HEK293T (cell line): ENCODE data around the gene TMOD1.

ENCODE experiments used
- CTCF ChIA-PET: fragments of 350-600 bp; formaldehyde crosslinking; extraction: SDS; loops from one replicate; lab custom pipeline; 2021; ENCODE audit warnings: antibody characterized with exemption, inconsistent platforms; lab: Yijun Ruan, JAX
- POLR2A ChIA-PET: fragments of 350-600 bp; formaldehyde crosslinking; extraction: SDS; loops from one replicate; lab custom pipeline; 2020; ENCODE audit warnings: antibody characterized with exemption, inconsistent platforms; lab: Yijun Ruan, JAX
- DNase-seq: peaks from one replicate; pipeline ENCODE4 v3.0.0; 2012; ENCODE audit warnings: mixed read lengths; ENCODE audit errors: extremely low spot score
- ARNT ChIP-seq: fragments of 450-650 bp; IDR thresholded peaks from 2 replicates; pipeline ENCODE4 v1.6.1; 2017; ENCODE audit warnings: mild to moderate bottlenecking
- BHLHE40 ChIP-seq: fragments of 450-650 bp; IDR thresholded peaks from 2 replicates; pipeline ENCODE4 v1.6.1; 2016; ENCODE audit warnings: mild to moderate bottlenecking, moderate library complexity, borderline replicate concordance
- CTBP1 ChIP-seq: fragments of 450-650 bp; IDR thresholded peaks from 2 replicates; pipeline ENCODE4 v1.6.1; 2016; ENCODE audit warnings: borderline replicate concordance
- ELF4 ChIP-seq: fragments of 450-650 bp; IDR thresholded peaks from 2 replicates; pipeline ENCODE4 v1.6.1; 2017; ENCODE audit warnings: antibody characterized with exemption
- FOXA1 ChIP-seq: fragments of 450-650 bp; IDR thresholded peaks from 2 replicates; pipeline ENCODE4 v1.6.1; 2016; ENCODE audit warnings: mild to moderate bottlenecking
- FOXK2 ChIP-seq: fragments of 450-650 bp; IDR thresholded peaks from 2 replicates; pipeline ENCODE4 v1.6.1; 2016; ENCODE audit warnings: mild to moderate bottlenecking
- FOXM1 ChIP-seq: fragments of 450-650 bp; IDR thresholded peaks from 2 replicates; pipeline ENCODE4 v1.6.1; 2017; ENCODE audit warnings: mild to moderate bottlenecking, borderline replicate concordance
- HDGF ChIP-seq: fragments of 450-650 bp; IDR thresholded peaks from 2 replicates; pipeline ENCODE4 v1.6.1; 2017; ENCODE audit warnings: antibody characterized with exemption, borderline replicate concordance
- L3MBTL2 ChIP-seq: fragments of 450-650 bp; conservative IDR thresholded peaks from 2 replicates; pipeline ENCODE4 v1.6.1; 2016; ENCODE audit warnings: mild to moderate bottlenecking
- LEF1 ChIP-seq: fragments of 450-650 bp; IDR thresholded peaks from 2 replicates; pipeline ENCODE4 v1.6.1; 2017; ENCODE audit warnings: mild to moderate bottlenecking, borderline replicate concordance
- NFRKB ChIP-seq: fragments of 450-650 bp; IDR thresholded peaks from 2 replicates; pipeline ENCODE4 v1.6.1; 2016; ENCODE audit warnings: mild to moderate bottlenecking, moderate library complexity
- PKNOX1 ChIP-seq: fragments of 450-650 bp; IDR thresholded peaks from 2 replicates; pipeline ENCODE4 v1.6.1; 2016
- SP1 ChIP-seq: fragments of 450-650 bp; IDR thresholded peaks from 2 replicates; pipeline ENCODE4 v1.6.1; 2017
- SUZ12 ChIP-seq: fragments of 450-650 bp; IDR thresholded peaks from 2 replicates; pipeline ENCODE4 v1.6.1; 2016; ENCODE audit warnings: mild to moderate bottlenecking
- TARDBP ChIP-seq: fragments of 450-650 bp; IDR thresholded peaks from 2 replicates; pipeline ENCODE4 v1.6.1; 2016
- ZNF384 ChIP-seq: fragments of 450-650 bp; IDR thresholded peaks from 2 replicates; pipeline ENCODE4 v1.6.1; 2016

The TMOD1 gene

GRCh38 chr9:97468658-97469448 lies 32.6 kb upstream of the TMOD1 start:
- POLR2A ChIA-PET: interaction anchor here (1.6 kb wide), 1 partner anchor 164 kb away, joined by 7 read pairs; the partner anchor contains the start of genes NCBP1 and TSTD2
- no peak for TF ChIP-seq SP1
- no peak for TF ChIP-seq SUZ12
- TF ChIP-seq ELF4: no peak
- DNase-seq: peak; percentile 81
- CTCF ChIA-PET: interaction anchor here (0.6 to 5.4 kb wide), 15 partner anchors 10 to 1600 kb away, joined by 3 to 55 read pairs (median 4); partner anchors contain the start of gene TMOD1

DNA sequence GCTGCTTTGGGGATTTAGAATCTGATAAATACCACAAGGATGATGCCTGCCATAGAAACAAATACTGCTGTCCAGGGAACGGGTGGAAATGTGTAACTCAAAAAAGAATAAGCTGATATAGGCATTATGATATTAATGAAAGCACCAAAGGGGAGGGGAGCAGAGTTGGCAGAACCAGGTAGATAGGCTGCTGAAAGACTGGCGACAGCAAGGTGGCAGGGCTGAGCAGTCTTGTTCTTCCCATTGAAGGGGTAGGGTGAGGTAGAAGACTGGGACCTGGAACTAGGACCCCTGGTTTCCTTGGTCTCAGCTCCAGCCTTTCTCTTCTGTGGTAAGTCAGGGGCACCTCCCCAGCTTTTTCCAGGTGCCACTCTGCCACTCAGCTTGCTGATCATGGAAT lies 31.4 kb upstream of the TMOD1 start:
- ChIA-PET POLR2A (interaction anchor here (1.6 kb wide), 1 partner anchor 163 kb away, joined by 7 read pairs; the partner anchor contains the start of genes NCBP1 and TSTD2), CTCF (interaction anchor here (0.7 to 5.4 kb wide), 6 partner anchors 27 to 146 kb away, joined by 3 to 55 read pairs (median 6); partner anchors contain the start of gene TMOD1)
- DNase-seq: no peak
- no peak for TF ChIP-seq SP1
- no peak for TF ChIP-seq ARNT
- TF ChIP-seq PKNOX1: no peak
- no peak for TF ChIP-seq L3MBTL2
- no peak for TF ChIP-seq FOXA1
- no peak for TF ChIP-seq HDGF
- TF ChIP-seq CTBP1: no peak
- TF ChIP-seq ZNF384: no peak
- TF ChIP-seq BHLHE40: no peak
- no peak for TF ChIP-seq LEF1
- no peak for TF ChIP-seq ELF4
- no peak for TF ChIP-seq NFRKB
- no peak for TF ChIP-seq FOXK2
- no peak for TF ChIP-seq TARDBP

DNA sequence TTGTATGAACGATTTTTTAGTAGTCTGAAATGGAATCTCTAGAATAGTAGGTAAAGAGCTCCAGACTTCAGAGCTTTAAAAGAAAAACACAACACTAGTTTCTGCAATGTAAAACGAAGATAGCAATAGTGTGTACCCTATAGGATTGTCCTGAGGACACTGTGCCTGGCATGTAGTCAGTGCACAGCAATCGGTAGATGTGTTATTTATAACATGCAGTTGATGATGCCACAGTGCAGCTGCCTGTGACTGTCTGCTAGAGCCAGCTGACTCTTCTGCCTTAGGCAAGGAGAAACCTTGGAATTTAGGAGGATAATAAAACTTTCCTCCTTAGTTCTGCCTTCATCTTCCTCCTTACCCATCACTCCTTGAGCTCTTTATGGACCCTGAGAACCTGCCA lies 27.7 kb upstream of the TMOD1 start:
- DNase-seq: no peak
- CTCF ChIA-PET: interaction anchor here (0.9 to 3.0 kb wide), 4 partner anchors 11 to 142 kb away, joined by 4 to 16 read pairs (median 4); no protein-coding TSS in a partner anchor
- POLR2A ChIA-PET: interaction anchor here (0.6 to 1.0 kb wide), 3 partner anchors 28 to 160 kb away, joined by 3 to 4 read pairs (median 3); partner anchors contain the start of gene TMOD1
- TF ChIP-seq SP1 (no peak), ELF4 (no peak), BHLHE40 (no peak), FOXA1 (no peak), SUZ12 (no peak), LEF1 (no peak), FOXK2 (no peak), PKNOX1 (no peak), L3MBTL2 (no peak), NFRKB (no peak), FOXM1 (no peak), CTBP1 (no peak), TARDBP (no peak), ARNT (no peak)

DNA sequence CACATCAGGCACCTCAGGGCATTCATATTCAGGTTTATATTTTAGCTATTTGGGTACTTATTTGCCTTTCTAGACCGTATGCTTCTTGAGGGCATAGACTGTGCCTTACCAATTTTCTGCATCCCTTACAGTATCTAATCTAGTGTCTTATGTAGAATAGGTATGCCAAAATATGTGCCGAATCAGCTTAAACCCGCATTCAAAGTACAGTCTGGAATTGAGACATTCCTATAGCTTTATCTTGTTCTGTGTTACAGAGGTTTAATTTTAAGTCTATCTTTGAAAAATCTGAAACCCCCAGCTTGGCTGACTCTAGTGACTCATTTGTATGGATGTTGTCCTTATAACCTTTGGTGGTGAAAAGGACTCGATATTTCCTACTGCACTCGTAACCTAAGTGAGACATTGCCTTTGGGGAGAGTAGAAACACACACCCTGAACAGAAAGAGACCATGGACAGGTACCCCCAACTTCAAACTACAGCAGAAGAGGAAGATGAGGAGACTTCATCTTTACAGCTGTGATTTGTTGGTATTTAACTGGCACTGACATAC lies 27.0 kb upstream of the TMOD1 start:
- TF ChIP-seq ZNF384 (no peak), BHLHE40 (no peak), CTBP1 (no peak)
- POLR2A ChIA-PET: interaction anchor here (1.0 kb wide), 3 partner anchors 27 to 508 kb away, joined by 3 to 4 read pairs (median 3); partner anchors contain the start of genes ANP32B and TMOD1
- DNase-seq: no peak
- CTCF ChIA-PET: interaction anchor here (0.9 to 3.0 kb wide), 3 partner anchors 11 to 124 kb away, joined by 4 to 16 read pairs (median 5); no protein-coding TSS in a partner anchor

- TF ChIP-seq PKNOX1 (peak; percentile 43), LEF1 (no peak)
- POLR2A ChIA-PET: interaction anchor here (1.0 kb wide), 2 partner anchors 26 to 508 kb away, joined by 3 to 4 read pairs; partner anchors contain the start of genes ANP32B and TMOD1
- CTCF ChIA-PET: interaction anchor here (3.0 kb wide), 1 partner anchor 123 kb away, joined by 16 read pairs; no protein-coding TSS in a partner anchor
- DNase-seq: no peak
Measured at GRCh38 chr9:97475059-97475458, 26.4 kb upstream of the TMOD1 start.

- CTCF ChIA-PET: interaction anchor here (1.4 kb wide), 1 partner anchor 9 kb away, joined by 4 read pairs; no protein-coding TSS in a partner anchor
- TF ChIP-seq ZNF384 (no peak), ELF4 (no peak), TARDBP (no peak), CTBP1 (no peak), FOXK2 (no peak), ARNT (no peak), SUZ12 (no peak), BHLHE40 (no peak), NFRKB (no peak), FOXM1 (no peak)
- POLR2A ChIA-PET: no interaction called here
- DNase-seq: no peak
Measured at GRCh38 chr9:97478301-97478981, 23.0 kb upstream of the TMOD1 start.
